ENCODE data around the gene PSMA7.
A peak's percentile ranks its signal among the peaks of the same experiment; 100 is the strongest.

Gene PSMA7

GRCh38 chr20:62143081-62143956 is at the start of gene PSMA7, which contains the start of gene SS18L1:
Gene PSMA7 (minus strand): TSS chr20:62143394. CDS start chr20:62143303, 91 bp downstream.
Gene SS18L1 (plus strand): TSS chr20:62143769. CDS start chr20:62143821, 52 bp downstream.
- DNase-seq: peak in 57 of 58 donors; percentile 30 to 90 (median 81)

DNA sequence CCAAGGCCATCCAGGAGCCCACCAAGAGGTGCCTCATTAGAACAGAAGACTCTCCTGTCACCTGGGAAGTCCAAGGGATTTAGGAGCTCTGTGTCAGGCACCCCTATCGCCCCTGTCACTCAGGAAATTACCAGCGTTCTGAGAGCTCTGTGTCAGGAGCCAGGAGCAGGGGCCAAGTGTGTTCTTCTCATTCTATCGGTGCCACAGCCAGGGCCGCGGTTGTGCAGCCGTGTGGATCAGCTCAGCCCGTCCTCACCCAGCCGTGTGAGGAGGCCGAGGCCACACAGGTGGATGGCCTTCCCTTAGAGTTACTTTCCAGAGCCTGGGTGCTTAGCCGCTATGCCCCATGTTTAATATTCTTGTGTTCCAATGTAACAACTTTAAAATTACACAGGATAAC is 49.4 kb upstream of the PSMA7 start:
- DNase-seq: no peak

DNA sequence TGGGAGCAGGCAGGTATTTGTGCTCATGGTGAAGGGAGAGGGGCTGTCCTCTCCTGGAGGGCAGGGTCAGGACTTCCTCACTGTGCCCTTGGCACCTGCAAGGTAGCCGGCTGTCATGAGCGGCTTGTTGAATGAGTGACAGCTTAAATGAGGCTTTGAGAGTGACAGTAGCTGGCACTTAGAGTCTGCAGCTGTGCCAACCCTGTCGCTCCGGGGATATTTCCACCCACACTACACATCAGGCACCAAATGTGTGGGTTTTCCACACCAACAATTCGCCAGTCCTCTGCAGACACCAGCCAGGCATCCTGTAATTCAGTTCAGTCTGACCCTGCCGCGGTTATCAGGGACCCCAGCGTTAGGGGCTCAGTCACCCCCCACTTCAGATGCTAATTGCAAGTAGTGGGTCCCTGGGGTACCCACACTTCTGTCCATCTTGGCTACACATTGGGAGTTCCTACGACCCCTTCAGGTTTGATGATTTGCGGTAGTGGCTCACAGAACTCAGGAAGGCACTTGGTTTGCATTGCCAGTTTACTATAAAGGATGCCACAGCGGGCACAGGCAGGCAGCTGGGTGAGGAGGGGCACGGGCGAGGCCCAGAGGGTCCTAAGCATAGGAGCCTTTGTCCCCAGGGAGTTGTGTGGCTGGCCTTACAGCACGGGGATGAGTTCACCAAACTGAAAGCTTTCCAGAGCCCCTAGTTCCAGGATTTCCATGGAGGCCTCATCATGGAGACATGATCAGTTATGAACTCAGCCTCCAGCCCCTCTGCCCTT is 48.8 kb upstream of the PSMA7 start:
- DNase-seq: peak in 5 of 58 donors; percentile 10 to 39 (median 18)

DNA sequence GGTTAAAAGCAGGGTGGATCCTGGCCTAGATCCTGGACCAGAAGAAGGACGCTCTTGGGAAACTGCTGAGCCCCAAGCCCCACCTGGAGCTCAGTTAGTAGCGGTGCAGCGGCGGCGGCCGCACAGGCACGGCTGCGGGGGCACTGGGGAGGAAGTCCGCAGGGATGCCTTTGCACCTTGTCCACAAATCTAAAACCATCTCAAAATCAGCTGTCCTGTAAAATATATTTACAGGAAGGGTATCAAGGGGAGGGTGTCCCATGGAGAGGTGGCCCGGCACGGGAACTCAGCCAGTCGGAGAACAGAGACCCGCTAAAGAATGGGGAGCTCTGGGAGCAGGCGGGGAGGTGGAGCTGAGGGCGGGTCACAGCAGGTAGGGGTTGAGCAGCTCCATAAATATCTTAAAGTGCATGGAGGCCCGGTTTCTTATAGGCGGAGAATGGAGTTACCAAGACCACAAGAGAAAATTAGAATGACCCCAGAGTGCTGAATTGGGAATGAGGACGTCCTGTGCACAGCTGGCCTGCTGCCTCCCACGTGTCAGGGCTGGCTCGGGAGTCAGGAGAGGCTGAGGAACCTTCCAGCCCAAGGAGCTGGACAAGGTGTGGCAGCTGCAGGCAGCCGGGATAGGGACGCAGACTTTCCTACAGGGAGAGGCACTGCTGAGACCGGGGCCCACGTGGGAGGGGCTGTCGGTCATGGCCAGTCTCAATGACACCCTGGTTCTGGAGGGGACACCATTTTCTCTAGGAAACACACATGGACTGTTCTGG is 47.6 kb upstream of the PSMA7 start:
- no peak for DNase-seq

GRCh38 chr20:62186887-62187866 is 44.0 kb upstream of the PSMA7 start:
- DNase-seq: no peak

DNA sequence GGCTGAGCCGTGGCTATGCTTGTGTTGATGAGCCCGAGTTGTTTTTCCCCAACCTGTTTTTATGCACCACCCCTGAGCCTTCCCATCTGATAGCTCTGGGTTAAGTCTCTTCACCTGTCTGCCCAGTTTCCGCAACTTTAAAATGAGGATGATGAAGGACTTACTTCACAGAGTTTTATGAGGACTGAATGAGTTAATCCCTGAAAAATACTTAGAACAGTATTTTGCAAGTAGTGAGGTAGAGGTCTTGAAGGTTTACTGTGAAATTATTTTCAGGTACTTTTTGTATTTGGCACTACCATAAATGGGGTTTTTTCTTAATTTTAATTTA is 42.9 kb upstream of the PSMA7 start:
- DNase-seq: no peak

GRCh38 chr20:62183426-62184142 is 40.4 kb upstream of the PSMA7 start:
- no peak for DNase-seq

- DNase-seq: peak; percentile 36 to 95 (median 90)
These were observed 39.6 kb upstream of the PSMA7 start, which contains the start of gene MTG2 for GRCh38 chr20:62182469-62183425. Gene MTG2 (plus strand): TSS chr20:62183028. CDS start chr20:62193421, 10,393 bp downstream.

- DNase-seq: no peak
These were observed 38.6 kb upstream of the PSMA7 start for GRCh38 chr20:62181808-62182207.

DNA sequence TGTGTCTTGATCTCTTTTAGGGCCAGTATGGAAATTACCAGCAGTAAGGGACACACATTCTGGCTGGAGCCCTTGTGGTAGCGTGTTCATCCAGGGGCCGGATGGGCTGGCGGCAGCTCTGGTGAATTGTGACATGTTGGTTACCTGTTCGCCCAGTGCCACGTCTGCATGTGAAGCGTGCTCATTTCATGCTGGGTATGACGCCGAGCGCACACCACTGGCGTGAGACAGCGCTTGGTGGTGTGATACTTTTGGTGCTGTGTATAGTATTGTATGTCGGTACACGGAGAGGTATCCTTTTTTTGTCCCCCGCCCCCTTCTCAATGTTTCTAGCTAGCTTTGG is 35.9 kb upstream of the PSMA7 start:
- DNase-seq: no peak

DNA sequence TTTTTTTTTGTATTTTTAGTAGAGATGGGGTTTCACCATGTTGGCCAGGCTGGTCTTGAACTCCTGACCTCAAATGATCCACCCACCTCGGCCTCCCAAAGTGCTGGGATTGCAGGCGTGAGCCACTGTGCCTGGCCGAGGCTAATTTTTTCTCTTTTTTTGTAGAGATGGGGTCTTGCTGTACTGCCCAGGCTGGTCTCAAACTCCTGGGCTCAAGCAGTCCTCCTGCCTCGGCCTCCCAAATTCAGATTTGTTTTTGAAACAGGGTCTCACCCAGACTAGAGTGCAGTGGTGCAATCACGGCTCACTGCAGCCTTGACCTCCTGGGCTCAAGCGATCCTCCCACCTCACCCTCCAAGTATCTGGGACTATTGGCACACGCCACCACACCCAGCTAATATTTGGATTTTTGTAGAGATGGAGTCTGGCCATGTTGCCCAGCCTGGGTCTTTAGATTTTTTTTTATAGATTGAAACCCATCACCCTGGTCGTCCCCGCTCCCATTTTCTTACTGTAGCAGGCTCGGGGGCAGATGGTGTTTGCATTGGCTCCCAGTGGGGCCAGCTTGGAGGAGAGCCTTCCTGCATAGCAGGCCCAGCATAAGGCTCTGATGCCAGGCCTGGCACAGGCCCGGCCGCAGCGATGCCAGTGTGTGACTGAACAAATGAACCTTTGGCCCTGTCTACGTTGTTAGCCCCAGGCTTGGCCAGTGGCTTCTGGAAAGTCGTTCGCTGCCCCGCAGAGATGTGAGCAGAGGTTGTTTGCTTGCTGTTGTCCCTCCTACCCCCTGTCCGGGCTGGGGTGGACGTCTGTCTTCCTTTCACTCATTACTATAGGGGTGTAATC is 35.3 kb upstream of the PSMA7 start:
- DNase-seq: no peak

DNA sequence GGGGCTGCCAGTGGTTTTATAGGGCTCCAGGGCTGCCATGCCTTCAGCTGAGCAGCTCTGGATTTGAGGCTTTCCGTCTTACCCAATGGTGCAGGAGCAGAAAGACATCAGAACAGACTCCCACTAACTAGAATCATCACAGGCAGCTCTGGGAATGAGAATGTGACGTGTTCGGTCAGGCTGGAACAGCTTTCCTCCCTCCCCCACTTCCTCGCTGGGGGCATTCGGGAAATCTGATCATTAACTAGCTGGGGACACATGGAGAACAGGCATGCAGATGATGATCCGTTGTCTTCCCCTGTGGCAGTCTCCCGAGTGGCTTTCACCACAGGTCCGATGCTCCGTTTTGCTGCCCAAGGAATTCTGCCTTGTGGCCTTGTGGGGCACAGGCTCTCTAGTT is 34.1 kb upstream of the PSMA7 start:
- peak in 1 of 58 donors; percentile 2 for DNase-seq

DNA sequence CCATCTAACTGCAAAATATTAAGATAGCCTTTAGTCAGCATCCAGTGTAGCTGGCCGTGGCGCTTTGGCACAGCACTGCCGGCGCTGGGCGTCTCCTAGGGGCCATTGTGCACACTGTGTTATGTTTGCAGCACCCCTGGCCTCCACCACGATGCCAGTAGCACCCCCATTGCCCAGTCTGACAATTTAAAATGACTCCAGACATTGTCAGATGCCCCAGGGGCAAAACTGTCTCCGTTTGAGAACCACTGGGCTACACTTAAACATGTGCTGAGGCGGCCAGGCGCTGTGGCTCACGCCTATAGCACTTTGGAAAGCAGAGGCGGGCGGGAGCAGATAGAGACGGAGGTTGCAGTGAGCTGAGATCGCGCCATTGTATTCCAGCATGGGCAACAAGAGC is 33.7 kb upstream of the PSMA7 start:
- no peak for DNase-seq

- no peak for DNase-seq
These were observed 32.5 kb upstream of the PSMA7 start for GRCh38 chr20:62175711-62176110.

DNA sequence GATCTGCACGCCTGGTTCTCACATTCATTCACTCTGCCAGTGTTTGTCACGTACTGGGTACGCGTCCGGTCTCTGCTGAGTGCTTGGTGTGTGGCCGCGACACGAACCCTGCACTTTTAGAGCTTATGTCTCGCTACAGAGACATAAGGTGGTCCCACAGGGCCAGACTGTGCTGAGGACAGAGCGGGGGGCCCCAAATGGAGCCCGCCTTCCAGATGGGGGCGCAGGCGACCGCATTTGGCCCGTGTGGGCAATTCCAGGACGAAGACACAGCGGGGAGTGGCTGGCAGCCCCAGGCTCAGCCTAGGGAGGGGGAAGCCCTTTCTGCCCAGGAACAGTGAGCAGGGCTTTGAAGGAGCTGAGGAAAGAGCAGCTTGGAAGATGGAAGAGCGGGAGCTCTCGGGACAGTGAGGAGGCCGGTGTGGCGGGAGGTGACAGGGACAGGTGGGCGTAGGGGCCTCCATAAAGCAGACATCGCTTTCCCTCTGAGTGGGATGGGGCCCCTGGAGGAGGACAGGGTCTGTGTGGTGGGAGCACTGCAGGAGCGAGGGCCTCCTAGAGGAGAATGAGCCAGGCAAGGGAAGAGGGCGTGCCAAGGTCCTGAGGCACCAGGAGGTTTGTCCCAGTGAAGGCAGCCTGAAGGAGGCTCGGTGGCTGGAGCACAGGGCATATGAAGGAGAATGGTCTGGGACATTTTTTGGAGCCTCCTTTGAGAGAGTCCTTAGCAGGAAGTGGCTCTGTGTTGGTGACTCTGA is 31.9 kb upstream of the PSMA7 start:
- DNase-seq: no peak

DNA sequence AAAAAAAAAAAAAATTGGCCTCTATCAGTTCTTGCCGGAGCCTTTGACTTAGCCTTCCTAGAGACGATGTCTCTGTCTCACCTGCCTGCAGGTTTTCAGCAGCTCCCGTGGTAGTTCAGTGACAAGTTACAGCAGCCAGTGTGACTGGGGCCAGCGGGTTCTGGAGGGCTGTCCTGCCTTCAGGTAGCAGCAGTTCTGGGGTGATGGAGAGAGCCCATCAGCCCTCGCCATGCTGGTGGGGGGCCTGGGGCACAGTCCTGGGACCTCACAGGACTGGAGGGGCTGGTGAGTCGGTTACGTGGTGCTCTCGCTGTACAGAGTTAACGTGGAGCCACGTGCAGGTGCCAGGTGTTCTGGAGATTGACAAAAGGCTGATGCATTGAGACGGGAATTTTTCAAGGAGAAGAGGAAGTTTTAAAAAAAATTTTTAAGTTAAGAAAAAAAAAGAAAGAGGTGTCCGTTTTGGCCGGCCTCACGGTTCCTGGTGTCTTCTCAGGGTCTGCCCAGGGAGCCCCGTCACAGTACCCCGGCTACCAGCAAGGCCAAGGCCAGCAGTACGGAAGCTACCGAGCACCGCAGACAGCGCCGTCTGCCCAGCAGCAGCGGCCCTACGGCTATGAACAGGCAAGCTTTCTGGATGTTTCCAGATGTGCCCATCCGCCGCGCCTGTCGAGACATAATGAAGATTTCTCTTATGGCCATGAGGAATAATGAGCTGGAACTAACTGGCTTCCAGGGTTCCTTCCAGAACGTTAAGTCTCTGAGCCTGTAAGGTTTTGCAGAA is 31.0 kb upstream of the PSMA7 start:
- no peak for DNase-seq

Measured in anterior cingulate cortex (tissue), 58 donors.